SK-N-SH treated with all-trans-retinoic acid at 6 μM for 48 hours (cell line): ENCODE data around the gene SLC35B2.
A peak's percentile ranks its signal among the peaks of the same experiment; 100 is the strongest.

Experiments used
- ATAC-seq: fragments of 200-7000 bp; cut with Tn5 transposase; 3 replicates; pipeline ENCODE4 v1.9.1; 2020; ENCODE audit warnings: mild to moderate bottlenecking, moderate library complexity
- ARNTL ChIP-seq: fragments of 450-650 bp; formaldehyde crosslinking; IDR thresholded peaks from 2 replicates; pipeline ENCODE4 v1.5.0; 2020; ENCODE audit warnings: low read depth, mild to moderate bottlenecking, moderate library complexity, borderline replicate concordance
- BACH2 ChIP-seq: fragments of 250-450 bp; sonication (Bioruptor Pico); IDR thresholded peaks from 2 replicates; pipeline ENCODE4 v1.9.0; 2021; ENCODE audit warnings: mild to moderate bottlenecking, borderline replicate concordance
- CREB5 ChIP-seq: fragments of 250-450 bp; sonication (Bioruptor Pico); IDR thresholded peaks from 2 replicates; pipeline ENCODE4 v1.5.1; 2020; ENCODE audit warnings: low read depth, mild to moderate bottlenecking, moderate library complexity
- CSDC2 ChIP-seq: fragments of 250-450 bp; sonication (Bioruptor Pico); IDR thresholded peaks from 2 replicates; pipeline ENCODE4 v1.5.0; 2020; ENCODE audit warnings: mild to moderate bottlenecking, moderate library complexity
- ESRRG ChIP-seq: fragments of 250-450 bp; sonication (Bioruptor Pico); IDR thresholded peaks from 2 replicates; pipeline ENCODE4 v1.6.1; 2021; ENCODE audit warnings: mild to moderate bottlenecking
- GLIS3 ChIP-seq: fragments of 250-450 bp; sonication (Bioruptor Pico); IDR thresholded peaks from 2 replicates; pipeline ENCODE4 v1.5.0; 2020; ENCODE audit warnings: mild to moderate bottlenecking, moderate library complexity
- ISL1 ChIP-seq: fragments of 250-450 bp; sonication (Bioruptor Pico); IDR thresholded peaks from 2 replicates; pipeline ENCODE4 v2.1.2; 2022; ENCODE audit warnings: mild to moderate bottlenecking, moderate library complexity
- OSR1 ChIP-seq: fragments of 250-450 bp; sonication (Bioruptor Pico); IDR thresholded peaks from 2 replicates; pipeline ENCODE4 v1.8.0; 2022; ENCODE audit warnings: moderate library complexity, mild to moderate bottlenecking, inconsistent platforms
- PATZ1 ChIP-seq: fragments of 250-450 bp; sonication (Bioruptor Pico); IDR thresholded peaks from 2 replicates; pipeline ENCODE4 v1.8.0; 2020; ENCODE audit warnings: mild to moderate bottlenecking, moderate library complexity, borderline replicate concordance
- PPARA ChIP-seq: fragments of 250-450 bp; sonication (Bioruptor Pico); IDR thresholded peaks from 2 replicates; pipeline ENCODE4 v1.5.0; 2020; ENCODE audit warnings: mild to moderate bottlenecking, borderline replicate concordance
- RARB ChIP-seq: fragments of 250-450 bp; sonication (Bioruptor Pico); IDR thresholded peaks from 2 replicates; pipeline ENCODE4 v1.8.0; 2021; ENCODE audit warnings: mild to moderate bottlenecking, moderate library complexity
- SNAI2 ChIP-seq: fragments of 250-450 bp; sonication (Bioruptor Pico); IDR thresholded peaks from 2 replicates; pipeline ENCODE4 v1.5.0; 2020; ENCODE audit warnings: mild to moderate bottlenecking, moderate library complexity
- TCF4 ChIP-seq: fragments of 250-450 bp; sonication (Bioruptor Pico); IDR thresholded peaks from 2 replicates; pipeline ENCODE4 v1.8.0; 2021; ENCODE audit warnings: mild to moderate bottlenecking, moderate library complexity, borderline replicate concordance
- TOX ChIP-seq: fragments of 250-450 bp; sonication (Bioruptor Pico); IDR thresholded peaks from 2 replicates; pipeline ENCODE4 v1.8.0; 2021; ENCODE audit warnings: mild to moderate bottlenecking, moderate library complexity, borderline replicate concordance
- ZC3H10 ChIP-seq: fragments of 250-450 bp; sonication (Bioruptor Pico); IDR thresholded peaks from 2 replicates; pipeline ENCODE4 v1.5.1; 2021; ENCODE audit warnings: mild to moderate bottlenecking, moderate library complexity
- ZFP3 ChIP-seq: fragments of 250-450 bp; sonication (Bioruptor Pico); IDR thresholded peaks from 2 replicates; pipeline ENCODE4 v1.5.0; 2020; ENCODE audit warnings: mild to moderate bottlenecking, moderate library complexity
- ZFP30 ChIP-seq: fragments of 450-650 bp; formaldehyde crosslinking; IDR thresholded peaks from 2 replicates; pipeline ENCODE4 v1.5.0; 2022; ENCODE audit warnings: mild to moderate bottlenecking, moderate library complexity
- ZNF565 ChIP-seq: fragments of 450-650 bp; formaldehyde crosslinking; conservative IDR thresholded peaks from 2 replicates; pipeline ENCODE4 v1.5.0; 2020; ENCODE audit warnings: low read depth, mild to moderate bottlenecking, moderate library complexity
- ZNF70 ChIP-seq: fragments of 450-650 bp; formaldehyde crosslinking; IDR thresholded peaks from 2 replicates; pipeline ENCODE4 v1.5.0; 2020; ENCODE audit warnings: mild to moderate bottlenecking, moderate library complexity
- ZNF8 ChIP-seq: fragments of 450-650 bp; formaldehyde crosslinking; IDR thresholded peaks from 2 replicates; pipeline ENCODE4 v1.5.0; 2020; ENCODE audit warnings: mild to moderate bottlenecking, moderate library complexity
- TF ChIP-seq, protein P1 (sequence below): fragments of 250-450 bp; sonication (Bioruptor Pico); IDR thresholded peaks from 2 replicates; pipeline ENCODE4 v1.8.0; 2021; ENCODE audit warnings: low read depth, mild to moderate bottlenecking, moderate library complexity, borderline replicate concordance
- TF ChIP-seq, protein P2 (sequence below): fragments of 250-450 bp; sonication (Bioruptor Pico); IDR thresholded peaks from 2 replicates; pipeline ENCODE4 v1.5.1; 2021; ENCODE audit warnings: mild to moderate bottlenecking, moderate library complexity

The SLC35B2 gene

GRCh38 chr6:44224965-44225305, 32.4 kb downstream of the SLC35B2 start:
- no peak for ATAC-seq
- no peak for TF ChIP-seq ISL1 (CRISPR knock-in tag)
- TF ChIP-seq ARNTL (CRISPR knock-in tag) = no peak
- TF ChIP-seq PATZ1 (CRISPR knock-in tag) = no peak
- TF ChIP-seq ZFP3 = no peak
- no peak for TF ChIP-seq ESRRG (CRISPR knock-in tag)
- no peak for TF ChIP-seq ZNF8 (CRISPR knock-in tag)
- TF ChIP-seq CSDC2 (CRISPR knock-in tag) = no peak
- TF ChIP-seq, protein P1, sequence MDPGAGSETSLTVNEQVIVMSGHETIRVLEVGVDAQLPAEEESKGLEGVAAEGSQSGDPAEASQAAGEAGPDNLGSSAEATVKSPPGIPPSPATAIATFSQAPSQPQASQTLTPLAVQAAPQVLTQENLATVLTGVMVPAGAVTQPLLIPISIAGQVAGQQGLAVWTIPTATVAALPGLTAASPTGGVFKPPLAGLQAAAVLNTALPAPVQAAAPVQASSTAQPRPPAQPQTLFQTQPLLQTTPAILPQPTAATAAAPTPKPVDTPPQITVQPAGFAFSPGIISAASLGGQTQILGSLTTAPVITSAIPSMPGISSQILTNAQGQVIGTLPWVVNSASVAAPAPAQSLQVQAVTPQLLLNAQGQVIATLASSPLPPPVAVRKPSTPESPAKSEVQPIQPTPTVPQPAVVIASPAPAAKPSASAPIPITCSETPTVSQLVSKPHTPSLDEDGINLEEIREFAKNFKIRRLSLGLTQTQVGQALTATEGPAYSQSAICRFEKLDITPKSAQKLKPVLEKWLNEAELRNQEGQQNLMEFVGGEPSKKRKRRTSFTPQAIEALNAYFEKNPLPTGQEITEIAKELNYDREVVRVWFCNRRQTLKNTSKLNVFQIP (CRISPR knock-in tag) = no peak
- TF ChIP-seq ZNF70 (CRISPR knock-in tag) = no peak
- no peak for TF ChIP-seq GLIS3
- TF ChIP-seq RARB = no peak
- no peak for TF ChIP-seq ZNF565 (CRISPR knock-in tag)
- TF ChIP-seq OSR1 (CRISPR knock-in tag) = no peak
- TF ChIP-seq ZC3H10 = no peak
- no peak for TF ChIP-seq SNAI2 (CRISPR knock-in tag)
- no peak for TF ChIP-seq BACH2 (CRISPR knock-in tag)

- peak; percentile 30 for ATAC-seq
These were observed 33.0 kb downstream of the SLC35B2 start for GRCh38 chr6:44224029-44224964.

DNA sequence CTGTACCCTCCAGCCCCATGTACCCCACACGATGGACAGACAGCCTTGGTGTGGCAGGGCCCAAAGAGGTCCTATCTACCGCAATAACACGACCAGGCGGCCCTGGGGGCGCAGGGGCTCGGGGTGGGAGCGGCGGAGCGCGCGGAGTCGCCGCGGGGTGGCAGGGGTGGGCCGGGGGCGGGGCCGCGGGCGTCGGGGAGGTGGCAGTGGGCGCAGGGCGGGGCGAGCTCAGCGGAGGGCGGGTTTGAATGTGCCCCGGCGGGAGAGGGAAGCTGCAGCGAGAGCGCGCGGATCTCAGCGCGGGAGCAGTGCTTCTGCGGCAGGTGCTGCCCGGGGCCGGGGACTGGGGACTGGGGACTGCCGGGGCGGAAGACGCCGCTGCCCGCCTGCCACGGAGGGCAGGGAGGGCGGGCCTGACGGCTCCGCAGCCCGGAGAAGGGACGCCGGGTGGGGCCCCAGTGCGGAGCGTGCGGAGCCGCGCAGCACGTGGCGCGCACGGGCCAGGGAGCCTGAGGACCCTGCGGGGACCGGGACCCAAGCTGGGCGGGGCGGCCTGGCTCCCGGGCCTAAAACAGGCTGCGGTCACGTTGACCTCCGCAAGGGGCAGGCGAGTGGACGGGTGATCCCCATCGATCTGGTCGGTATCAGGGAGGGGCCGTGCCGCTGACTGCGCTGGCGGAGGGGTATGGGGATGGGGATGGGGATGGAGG, 33.9 kb downstream of the SLC35B2 start, which contains the start of gene SLC29A1:
TSS of gene SLC29A1 (plus strand) at position 277 of the 710 bp plus-strand sequence. CDS start 3,719 bp downstream, outside the sequence.
- TF ChIP-seq CSDC2 (CRISPR knock-in tag) (no peak), ARNTL (CRISPR knock-in tag) (no peak), ZNF8 (CRISPR knock-in tag) (no peak), ZNF565 (CRISPR knock-in tag) (no peak), TCF4 (CRISPR knock-in tag) (no peak), ZFP30 (CRISPR knock-in tag) (no peak), TOX (CRISPR knock-in tag) (no peak), GLIS3 (no peak), PATZ1 (CRISPR knock-in tag) (no peak), SNAI2 (CRISPR knock-in tag) (no peak), ZC3H10 (no peak), PPARA (CRISPR knock-in tag) (no peak), BACH2 (CRISPR knock-in tag) (no peak), ISL1 (CRISPR knock-in tag) (no peak), ESRRG (CRISPR knock-in tag) (no peak)
- TF ChIP-seq, protein P2, sequence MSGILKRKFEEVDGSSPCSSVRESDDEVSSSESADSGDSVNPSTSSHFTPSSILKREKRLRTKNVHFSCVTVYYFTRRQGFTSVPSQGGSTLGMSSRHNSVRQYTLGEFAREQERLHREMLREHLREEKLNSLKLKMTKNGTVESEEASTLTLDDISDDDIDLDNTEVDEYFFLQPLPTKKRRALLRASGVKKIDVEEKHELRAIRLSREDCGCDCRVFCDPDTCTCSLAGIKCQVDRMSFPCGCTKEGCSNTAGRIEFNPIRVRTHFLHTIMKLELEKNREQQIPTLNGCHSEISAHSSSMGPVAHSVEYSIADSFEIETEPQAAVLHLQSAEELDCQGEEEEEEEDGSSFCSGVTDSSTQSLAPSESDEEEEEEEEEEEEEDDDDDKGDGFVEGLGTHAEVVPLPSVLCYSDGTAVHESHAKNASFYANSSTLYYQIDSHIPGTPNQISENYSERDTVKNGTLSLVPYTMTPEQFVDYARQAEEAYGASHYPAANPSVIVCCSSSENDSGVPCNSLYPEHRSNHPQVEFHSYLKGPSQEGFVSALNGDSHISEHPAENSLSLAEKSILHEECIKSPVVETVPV (CRISPR knock-in tag) = no peak
- TF ChIP-seq, protein P1 (CRISPR knock-in tag) = no peak
- ATAC-seq = peak; percentile 46

More at GRCh38 chr6:44224029-44224964, 33.0 kb downstream of the SLC35B2 start:
- no peak for TF ChIP-seq CREB5 (CRISPR knock-in tag)
- TF ChIP-seq TOX (CRISPR knock-in tag) = no peak
- no peak for TF ChIP-seq ZFP30 (CRISPR knock-in tag)
